Fibroblast of skin of abdomen (primary cell): ENCODE results near the gene IL1RAPL1.

ENCODE experiments used
- DNase-seq: peaks from one replicate; pipeline ENCODE4 v3.0.0-alpha.2; 2013

IL1RAPL1 gene

GRCh38 chrX:29545878-29546277 lies 958.6 kb downstream of the IL1RAPL1 start:
- no peak for DNase-seq

- no peak for DNase-seq
These were observed 960.6 kb downstream of the IL1RAPL1 start for GRCh38 chrX:29547877-29548276.

- no peak for DNase-seq
These were observed 966.3 kb downstream of the IL1RAPL1 start for GRCh38 chrX:29553542-29553941.

GRCh38 chrX:29555465-29556091 lies 968.3 kb downstream of the IL1RAPL1 start:
- no peak for DNase-seq

- no peak for DNase-seq
These were observed 972.8 kb downstream of the IL1RAPL1 start for GRCh38 chrX:29560065-29560464.

GRCh38 chrX:29561417-29561816 lies 974.2 kb downstream of the IL1RAPL1 start:
- no peak for DNase-seq

- no peak for DNase-seq
These were observed 993.3 kb downstream of the IL1RAPL1 start for GRCh38 chrX:29580560-29580959.

GRCh38 chrX:29581223-29581622 lies 994.0 kb downstream of the IL1RAPL1 start:
- no peak for DNase-seq

- no peak for DNase-seq
These were observed 999.9 kb downstream of the IL1RAPL1 start for GRCh38 chrX:29587107-29587506.

- no peak for DNase-seq
These were observed 1003.7 kb downstream of the IL1RAPL1 start for GRCh38 chrX:29590921-29591320.

GRCh38 chrX:29604381-29604780 lies 1017.1 kb downstream of the IL1RAPL1 start:
- DNase-seq = no peak

- DNase-seq = peak; percentile 42
These were observed 1030.0 kb downstream of the IL1RAPL1 start for GRCh38 chrX:29617276-29617675.

GRCh38 chrX:29617725-29618124 lies 1030.5 kb downstream of the IL1RAPL1 start:
- DNase-seq = no peak

- DNase-seq = no peak
These were observed 1040.6 kb downstream of the IL1RAPL1 start for GRCh38 chrX:29627833-29628232.

- DNase-seq = no peak
These were observed 1047.3 kb downstream of the IL1RAPL1 start for GRCh38 chrX:29634516-29634915.

- DNase-seq = no peak
These were observed 1049.1 kb downstream of the IL1RAPL1 start for GRCh38 chrX:29636331-29636730.

- DNase-seq = no peak
These were observed 1052.9 kb downstream of the IL1RAPL1 start for GRCh38 chrX:29640106-29640505.

- no peak for DNase-seq
These were observed 1054.2 kb downstream of the IL1RAPL1 start for GRCh38 chrX:29641461-29641860.

- no peak for DNase-seq
These were observed 1055.9 kb downstream of the IL1RAPL1 start for GRCh38 chrX:29643181-29643580.

- DNase-seq = no peak
These were observed 1060.9 kb downstream of the IL1RAPL1 start for GRCh38 chrX:29648161-29648560.

- DNase-seq = peak; percentile 73
These were observed 1065.2 kb downstream of the IL1RAPL1 start for GRCh38 chrX:29652484-29652883.

- no peak for DNase-seq
These were observed 1066.5 kb downstream of the IL1RAPL1 start for GRCh38 chrX:29653721-29654120.

GRCh38 chrX:29659911-29660310 lies 1072.7 kb downstream of the IL1RAPL1 start:
- DNase-seq = no peak

GRCh38 chrX:29661290-29661689 lies 1074.0 kb downstream of the IL1RAPL1 start:
- DNase-seq = peak; percentile 71

GRCh38 chrX:29662101-29662500 lies 1074.9 kb downstream of the IL1RAPL1 start:
- peak; percentile 53 for DNase-seq
